HepG2 (cell line): ENCODE measurements around the gene RLF. TPM values are rescaled to one million over a fixed set of nuclear protein-coding genes. Genes with fewer than 3 reads are reported as not detected.

Experiments used
- AHDC1 ChIP-seq: sonication (generic); formaldehyde crosslinking; IDR thresholded peaks from 2 replicates; pipeline ENCODE4 v1.5.1; 2020; ENCODE audit warnings: mild to moderate bottlenecking, missing genetic modification reagents, borderline replicate concordance
- ETS1 ChIP-seq: sonication (generic); formaldehyde crosslinking; IDR thresholded peaks from 2 replicates; pipeline ENCODE4 v1.4.0; 2020; ENCODE audit warnings: missing genetic modification reagents
- FOXP4 ChIP-seq: sonication (generic); formaldehyde crosslinking; IDR thresholded peaks from 2 replicates; pipeline ENCODE4 v1.4.0; 2020; ENCODE audit warnings: missing genetic modification reagents
- NFIC ChIP-seq: IDR thresholded peaks from 2 replicates; pipeline ENCODE4 v1.6.1; 2012; ENCODE audit warnings: mild to moderate bottlenecking, low read length, inconsistent platforms
- PATZ1 ChIP-seq: sonication (generic); formaldehyde crosslinking; IDR thresholded peaks from 2 replicates; pipeline ENCODE4 v1.4.0; 2020; ENCODE audit warnings: missing genetic modification reagents
- ZBTB10 ChIP-seq: sonication (generic); formaldehyde crosslinking; IDR thresholded peaks from 2 replicates; pipeline ENCODE4 v1.4.0; 2020; ENCODE audit warnings: missing genetic modification reagents, borderline replicate concordance
- ZMYM3 ChIP-seq: sonication (generic); formaldehyde crosslinking; IDR thresholded peaks from 2 replicates; pipeline ENCODE4 v1.5.1; 2020; ENCODE audit warnings: mild to moderate bottlenecking, missing genetic modification reagents
- ZNF839 ChIP-seq: sonication (generic); formaldehyde crosslinking; IDR thresholded peaks from 2 replicates; pipeline ENCODE4 v1.4.0; 2020; ENCODE audit warnings: missing genetic modification reagents, mild to moderate bottlenecking, borderline replicate concordance
- polyA plus RNA-seq, 8 experiments: library from polyadenylated mRNA; depleted of rRNA in 3 of 8; stranded (reverse) in 7 of 8; unstranded in 1 of 8; fragments of >200 nt; fragmentation: Illumina TruSeq in 4 of 8; extraction: Trizol in 4 of 8; gene quantifications; 2 replicates each; pipeline versions ENCODE4 v1.2.1 to v1.2.3, GENCODE V29; 2011 to 2016; ENCODE audit warnings: low read depth in 4 of 8, missing spikeins in 1 of 8, mixed read lengths in 1 of 8; ENCODE audit not compliant: insufficient read depth in 1 of 8
- total RNA-seq, 5 experiments: library from RNA; depleted of rRNA; stranded (reverse); fragments of >200 nt; fragmentation: Illumina TruSeq; extraction: Trizol; gene quantifications; 2 replicates each; pipeline ENCODE4 v1.2.3, GENCODE V29; 2016; ENCODE audit warnings: low read depth in 1 of 5

The RLF gene
- total and polyA plus RNA-seq, 2 of the 13 experiments (the other 11 are each of a cell fraction or from before 2014, with no cell fraction given), result 9.0 to 15.7 TPM

- peak; percentile 65 for TF ChIP-seq FOXP4 (CRISPR knock-in tag)
- TF ChIP-seq ETS1 (CRISPR knock-in tag), result peak; percentile 36; the same call in 1 of the 2 replicates
- TF ChIP-seq NFIC, result no peak
- no peak for TF ChIP-seq ZBTB10
- peak; percentile 26; the same call in 1 of the 2 replicates for TF ChIP-seq ZMYM3 (CRISPR knock-in tag)
- TF ChIP-seq PATZ1 (CRISPR knock-in tag), result 0 out of 2 replicates have a peak, but pooled peaks have one; percentile 7
- 0 out of 2 replicates have a peak, but pooled peaks have one; percentile 90 for TF ChIP-seq ZNF839 (CRISPR knock-in tag)
- TF ChIP-seq AHDC1 (CRISPR knock-in tag), result no peak
Measured at GRCh38 chr1:40161125-40161887, at the start of gene RLF (continued).
